Measurements from ENCODE around the gene OVAAL.

- TF ChIP-seq POLR2A (IDR thresholded peaks at IDR 0.05) (no peak), CTCF (IDR thresholded peaks at IDR 0.05) (no peak)
These were observed 22.9 kb downstream of the OVAAL start for GRCh38 chr1:180581635-180582039.

All from body of pancreas (tissue), 4 donors.